Endodermal cell (in vitro differentiated cells): ENCODE measurements around the gene SLC6A12. TPM values are rescaled to one million over a fixed set of nuclear protein-coding genes. Genes with fewer than 3 reads are reported as not detected.
"Not testable (repeated sequence)": the region's sequence is repeated elsewhere in the genome, so short reads cannot be mapped to it uniquely, and the experiment has no call there.

Experiments
- DNase-seq: peaks from one replicate; pipeline ENCODE4 v3.0.0-alpha.2; 2017
- H3K27ac ChIP-seq: 2 replicates; pipeline ENCODE4 v1.5.1; 2013; ENCODE audit warnings: mild to moderate bottlenecking, low read depth, low read length, moderate library complexity
- H3K27me3 ChIP-seq: 2 replicates; pipeline ENCODE4 v1.6.1; 2013; ENCODE audit warnings: mild to moderate bottlenecking, low read length, moderate library complexity; ENCODE audit not compliant: insufficient read depth, control insufficient read depth, poor library complexity, severe bottlenecking
- H3K36me3 ChIP-seq: 2 replicates; pipeline ENCODE4 v1.7.0; 2013; ENCODE audit warnings: mild to moderate bottlenecking, low read length, moderate library complexity; ENCODE audit not compliant: control insufficient read depth, insufficient read depth
- H3K4me1 ChIP-seq: one replicate; pipeline ENCODE4 v1.7.0; 2013; ENCODE audit warnings: low read length; ENCODE audit not compliant: control insufficient read depth, insufficient read depth
- H3K4me3 ChIP-seq: 2 replicates; pipeline ENCODE4 v1.5.1; 2013; ENCODE audit warnings: mild to moderate bottlenecking, low read length, moderate library complexity
- H3K9ac ChIP-seq: 2 replicates; pipeline ENCODE4 v1.6.1; 2013; ENCODE audit warnings: mild to moderate bottlenecking, low read length, moderate library complexity; ENCODE audit not compliant: poor library complexity, severe bottlenecking; ENCODE audit errors: extremely low read depth
- H3K9me3 ChIP-seq: 2 replicates; pipeline ENCODE4 v1.6.1; 2013; ENCODE audit warnings: mild to moderate bottlenecking, low read length, moderate library complexity; ENCODE audit not compliant: control insufficient read depth
- H3K27ac Mint-ChIP-seq: 2 replicates; pipeline ENCODE4 v1.8.0; 2020; ENCODE audit warnings: mixed read lengths
- H3K27me3 Mint-ChIP-seq: 2 replicates; pipeline ENCODE4 v1.8.0; 2021; ENCODE audit warnings: mild to moderate bottlenecking, mixed read lengths; ENCODE audit not compliant: insufficient read depth
- H3K36me3 Mint-ChIP-seq: 2 replicates; pipeline ENCODE4 v1.8.0; 2020; ENCODE audit warnings: low read depth, mixed read lengths
- H3K4me1 Mint-ChIP-seq: 2 replicates; pipeline ENCODE4 v1.8.0; 2020; ENCODE audit warnings: mixed read lengths
- H3K4me3 Mint-ChIP-seq: 2 replicates; pipeline ENCODE4 v1.8.0; 2020; ENCODE audit warnings: mild to moderate bottlenecking, moderate library complexity, mixed read lengths
- H3K9me3 Mint-ChIP-seq: 2 replicates; pipeline ENCODE4 v1.8.0; 2020; ENCODE audit warnings: mild to moderate bottlenecking, mixed read lengths
- CTCF ChIP-seq: fragments of 200-600 bp; sonication (generic); conservative IDR thresholded peaks from 2 replicates; pipeline ENCODE4 v1.5.0; 2021; ENCODE audit warnings: antibody characterized with exemption, mild to moderate bottlenecking
- WGBS, 2 experiments: methylation state at CpG; one replicate each; pipeline versions ENCODE4 v1.1.5 to v1.1.7; 2013; ENCODE audit warnings: missing lambda C conversion rate in 2 of 2, mixed read lengths in 1 of 2; ENCODE audit not compliant: insufficient coverage in 1 of 2, insufficient read length in 1 of 2; 5-methylcytosine and 5-hydroxymethylcytosine counted together
- total RNA-seq, 2 donors: library from RNA; stranded (reverse); fragmentation: NEBNext Ultra II Directional in 1 of 2; extraction: Animal tissue kit (Norgen Biotek cat#: 25700) in 1 of 2; gene quantifications; 2 replicates in 1 of 2; 3 replicates in 1 of 2; pipeline ENCODE4 v1.2.1, GENCODE V29; 2021

Gene SLC6A12
- total RNA-seq, 2 donors from 2014 or later, result 0.58 to 1.3 TPM

GRCh38 chr12:188910-189621 lies 24.9 kb downstream of the SLC6A12 start:
- peak; percentile 92 for DNase-seq
- H3K4me1 ChIP-seq, result peaks cover 3% of the 10 kb centered on the region
- Mint-ChIP-seq H3K4me1 (peaks cover 6% of the 10 kb centered on the region), H3K36me3 (no peaks in the 10 kb centered on the region), H3K9me3 (peaks cover 7% of the 10 kb centered on the region), H3K27ac (peak overlapping the region; percentile 65), H3K4me3 (peak overlapping the region; percentile 82), H3K27me3 (peaks cover 83% of the 10 kb centered on the region)
- peaks cover 18% of the 10 kb centered on the region for H3K27me3 ChIP-seq
- H3K9ac ChIP-seq, result no peak overlapping the region
- no peaks in the 10 kb centered on the region for H3K9me3 ChIP-seq
- H3K36me3 ChIP-seq, result no peaks in the 10 kb centered on the region
- no peak overlapping the region for H3K27ac ChIP-seq
- peak overlapping the region; percentile 77 for H3K4me3 ChIP-seq
- TF ChIP-seq CTCF, result peak; percentile 100
- WGBS, 2 experiments, result 11 to 17% methylated on average over 21 to 52 of the region's 52 CpGs

DNA sequence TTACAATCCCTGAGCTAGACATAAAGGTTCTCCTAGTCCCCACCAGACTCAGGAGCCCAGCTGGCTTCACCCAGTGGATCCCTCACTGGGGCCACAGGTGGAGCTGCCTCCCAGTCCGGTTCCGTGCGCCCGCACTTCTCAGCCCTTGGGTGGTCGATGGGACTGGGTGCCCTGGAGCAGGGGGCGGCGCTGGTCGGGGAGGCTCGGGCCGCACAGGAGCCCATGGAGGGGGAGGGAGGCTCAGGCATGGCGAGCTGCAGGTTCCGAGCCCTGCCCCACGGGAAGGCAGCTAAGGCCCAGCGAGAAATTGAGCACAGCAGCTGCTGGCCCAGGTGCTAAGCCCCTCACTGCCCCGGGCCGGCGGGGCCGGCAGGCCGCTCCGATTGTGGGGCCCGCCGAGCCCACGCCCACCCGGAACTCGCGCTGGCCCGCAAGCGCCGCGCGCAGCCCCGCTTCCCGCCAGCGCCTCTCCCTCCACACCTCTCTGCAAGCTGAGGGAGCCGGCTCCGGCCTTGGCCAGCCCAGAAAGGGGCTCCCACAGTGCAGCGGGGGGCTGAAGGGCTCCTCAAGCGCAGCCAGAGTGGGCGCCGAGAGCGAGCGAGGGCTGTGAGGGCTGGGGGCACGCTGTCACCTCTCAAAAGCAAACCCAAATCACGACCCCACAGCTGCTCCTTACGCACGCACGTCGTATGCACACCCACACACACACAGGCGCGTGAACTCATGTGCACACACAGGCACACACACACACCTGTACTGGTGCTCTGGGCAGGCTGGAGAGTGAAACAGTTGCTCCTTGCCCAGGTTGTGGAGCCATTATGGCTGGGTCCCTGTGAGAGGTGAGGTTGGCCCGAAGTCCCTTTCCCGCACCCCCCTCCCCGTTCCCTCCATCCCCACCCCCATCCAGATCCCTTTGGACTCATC lies 25.7 kb downstream of the SLC6A12 start:
- Mint-ChIP-seq H3K27me3 (peaks cover 79% of the 10 kb centered on the region), H3K4me3 (peak overlapping the region; percentile 82), H3K27ac (peak overlapping the region; percentile 65)
- not testable (repeated sequence) for H3K4me1 ChIP-seq, H3K27ac ChIP-seq, H3K36me3 Mint-ChIP-seq, H3K9me3 ChIP-seq, H3K9ac ChIP-seq, H3K4me1 Mint-ChIP-seq, H3K36me3 ChIP-seq, H3K9me3 Mint-ChIP-seq
- 14 to 48% methylated on average over 5 to 47 of the region's 53 CpGs for WGBS, 2 experiments
- peaks cover 18% of the 10 kb centered on the region for H3K27me3 ChIP-seq
- H3K4me3 ChIP-seq, result peak overlapping the region; percentile 77
- peak; percentile 73 for DNase-seq

DNA sequence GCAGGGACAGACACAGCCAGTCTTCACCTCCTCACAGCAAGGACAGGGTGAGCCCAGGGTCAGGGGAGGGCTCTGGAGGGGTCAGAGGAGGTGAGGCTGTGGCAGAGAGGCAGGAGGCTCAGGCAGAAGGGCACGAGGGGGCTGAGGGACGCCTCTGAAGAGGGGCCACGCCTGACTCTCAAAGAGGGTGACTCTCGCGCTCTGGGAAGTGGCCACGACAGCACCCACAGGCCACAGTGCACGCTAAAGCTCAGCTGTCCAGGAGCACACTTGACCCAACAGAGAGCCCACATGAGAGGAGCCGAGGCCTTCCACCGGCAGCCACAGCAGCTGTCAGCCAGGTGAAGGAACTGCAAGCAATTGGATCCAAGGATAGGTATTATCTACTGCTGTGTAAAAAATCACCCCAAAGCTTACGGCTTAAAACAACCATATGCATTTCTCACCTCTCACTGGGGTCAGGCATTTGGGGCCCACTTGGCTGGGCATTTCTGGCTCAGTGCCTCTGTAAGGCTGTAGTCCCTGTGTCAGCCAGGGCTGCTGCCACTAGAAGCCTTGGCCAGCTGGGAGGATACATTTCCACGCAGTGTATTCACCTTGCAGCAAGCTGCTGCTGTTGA lies 27.8 kb downstream of the SLC6A12 start:
- H3K36me3 ChIP-seq, result no peaks in the 10 kb centered on the region
- peaks cover 63% of the 10 kb centered on the region for H3K27me3 Mint-ChIP-seq
- DNase-seq, result no peak
- H3K4me3 Mint-ChIP-seq, result no peak overlapping the region
- H3K9me3 ChIP-seq, result no peaks in the 10 kb centered on the region
- no peak overlapping the region for H3K27ac ChIP-seq
- no peak for TF ChIP-seq CTCF
- peaks cover 7% of the 10 kb centered on the region for H3K9me3 Mint-ChIP-seq
- no peaks in the 10 kb centered on the region for H3K4me1 Mint-ChIP-seq
- H3K27me3 ChIP-seq, result peaks cover 18% of the 10 kb centered on the region
- H3K27ac Mint-ChIP-seq, result no peak overlapping the region
- no peaks in the 10 kb centered on the region for H3K4me1 ChIP-seq
- H3K36me3 Mint-ChIP-seq, result no peaks in the 10 kb centered on the region
- 90 to 92% methylated on average over 8 to 11 of the region's 11 CpGs for WGBS, 2 experiments
- no peak overlapping the region for H3K4me3 ChIP-seq
- no peak overlapping the region for H3K9ac ChIP-seq
